Body of pancreas (tissue), 4 donors: ENCODE data around the gene SERPINE3. TPM values are rescaled to one million over a fixed set of nuclear protein-coding genes. Genes with fewer than 3 reads are reported as not detected.

Experiments used
- ATAC-seq: fragments of 150-250 bp; one replicate; pipeline ENCODE4 v1.9.1; 2016
- DNase-seq, 4 donors: peaks; one replicate each; pipeline ENCODE4 v3.0.0-alpha.2; 2019
- H3K27ac ChIP-seq, 4 donors: fragments of 200-600 bp; sonication (generic); 1 replicate in 3 of 4; 2 replicates in 1 of 4; pipeline versions ENCODE4 v1.5.1 to v1.6.1; 2016 to 2019; ENCODE audit warnings: mild to moderate bottlenecking in 1 of 4, mixed read lengths in 1 of 4, moderate library complexity in 1 of 4
- H3K27me3 ChIP-seq, 2 donors: fragments of 200-600 bp; sonication (generic); one replicate each; pipeline ENCODE4 v1.6.0; 2016; ENCODE audit warnings: mild to moderate bottlenecking in 1 of 2
- H3K36me3 ChIP-seq, 2 donors: fragments of 200-600 bp; sonication (generic); replicated peaks in 1 of 2; 2 replicates each; pipeline ENCODE4 v1.5.1; 2016; ENCODE audit warnings: low read depth in 2 of 2; ENCODE audit not compliant: insufficient read depth in 1 of 2
- H3K4me1 ChIP-seq: fragments of 200-600 bp; sonication (generic); one replicate; pipeline ENCODE4 v1.6.0; 2016
- H3K4me3 ChIP-seq, 2 donors: fragments of 200-600 bp; sonication (generic); 1 replicate in 1 of 2; 2 replicates in 1 of 2; pipeline ENCODE4 v1.5.1; 2016 to 2019
- H3K9me3 ChIP-seq, 3 donors: fragments of 200-600 bp; sonication (generic); 1 replicate in 2 of 3; 2 replicates in 1 of 3; pipeline ENCODE4 v1.5.1; 2016
- CTCF ChIP-seq, 7 experiments: fragments of 450-650 bp in 4 of 7; fragments of 200-600 bp in 3 of 7; sonication (generic) in 3 of 7; IDR thresholded peaks; one replicate each; pipeline ENCODE4 v1.5.1; 2016 to 2019; ENCODE audit warnings: antibody characterized with exemption in 7 of 7
- POLR2A ChIP-seq, 3 donors: fragments of 450-650 bp; IDR thresholded peaks; one replicate each; pipeline ENCODE4 v1.6.1; 2016; ENCODE audit warnings: antibody characterized with exemption in 3 of 3, mild to moderate bottlenecking in 2 of 3
- WGBS, 2 donors: methylation state at CpG; one replicate each; pipeline ENCODE4 v1.1.5; 2017; 5-methylcytosine and 5-hydroxymethylcytosine counted together
- intact Hi-C: fragments of 100-400 bp; cut with DNase I; formaldehyde crosslinking; loops from one replicate; pipeline ENCODE4 v1.15.1; 2023
- total RNA-seq, 2 donors: library from RNA; depleted of rRNA; stranded (reverse); fragments of >200 nt; gene quantifications; one replicate each; pipeline ENCODE4 v1.1.0, GENCODE V29; 2016

Gene SERPINE3
- total RNA-seq, 2 donors from 2014 or later, result not detected

- Histone ChIP-seq H3K27me3 (no peaks in the 10 kb centered on the region), H3K4me1 (no peaks in the 10 kb centered on the region), H3K36me3 (no peaks in the 10 kb centered on the region), H3K27ac (no peak overlapping the region), H3K9me3 (no peaks in the 10 kb centered on the region), H3K4me3 (no peak overlapping the region)
- WGBS, 2 donors, result 89 to 97% methylated on average over 3 of the region's 3 CpGs
- intact Hi-C loops, result no loop called here
- ATAC-seq (no peak), DNase-seq (no peak)
- TF ChIP-seq POLR2A (IDR thresholded peaks at IDR 0.05), result no peak
- no peak for TF ChIP-seq CTCF (IDR thresholded peaks at IDR 0.05)
These were observed 9.9 kb upstream of the SERPINE3 start for GRCh38 chr13:51329606-51330005.

GRCh38 chr13:51330791-51331190, 8.7 kb upstream of the SERPINE3 start:
- H3K9me3 ChIP-seq, result no peaks in the 10 kb centered on the region
- DNase-seq (no peak), ATAC-seq (no peak)
- intact Hi-C loops, result no loop called here
- H3K36me3 ChIP-seq, result no peaks in the 10 kb centered on the region
- no peak overlapping the region for H3K27ac ChIP-seq
- H3K4me3 ChIP-seq, result no peak overlapping the region
- no peaks in the 10 kb centered on the region for H3K4me1 ChIP-seq
- TF ChIP-seq CTCF (IDR thresholded peaks at IDR 0.05) (no peak), POLR2A (IDR thresholded peaks at IDR 0.05) (no peak)
- H3K27me3 ChIP-seq, result no peaks in the 10 kb centered on the region
- WGBS, 2 donors, result 92 to 95% methylated on average over 3 of the region's 3 CpGs

- intact Hi-C loops, result no loop called here
- Histone ChIP-seq H3K36me3 (no peaks in the 10 kb centered on the region), H3K4me3 (no peak overlapping the region), H3K9me3 (no peaks in the 10 kb centered on the region), H3K4me1 (peaks cover under 1% of the 10 kb centered on the region), H3K27me3 (no peaks in the 10 kb centered on the region), H3K27ac (no peak overlapping the region)
- WGBS, 2 donors, result 82 to 87% methylated on average over 3 to 6 of the region's 6 CpGs
- DNase-seq (no peak), ATAC-seq (no peak)
- TF ChIP-seq CTCF (IDR thresholded peaks at IDR 0.05), result no peak
- no peak for TF ChIP-seq POLR2A (IDR thresholded peaks at IDR 0.05)
These were observed 8.1 kb upstream of the SERPINE3 start for GRCh38 chr13:51331354-51331861.

- H3K27me3 ChIP-seq, result no peaks in the 10 kb centered on the region
- peaks cover 9% of the 10 kb centered on the region for H3K4me1 ChIP-seq
- DNase-seq (no peak), ATAC-seq (no peak)
- 77 to 100% methylated on average over 2 of the region's 2 CpGs for WGBS, 2 donors
- no peaks in the 10 kb centered on the region for H3K9me3 ChIP-seq
- no peaks in the 10 kb centered on the region for H3K36me3 ChIP-seq
- no peak overlapping the region for H3K4me3 ChIP-seq
- no peak overlapping the region for H3K27ac ChIP-seq
- intact Hi-C loops, result no loop called here
- no peak for TF ChIP-seq POLR2A (IDR thresholded peaks at IDR 0.05)
- no peak for TF ChIP-seq CTCF (IDR thresholded peaks at IDR 0.05)
These were observed 6.7 kb upstream of the SERPINE3 start for GRCh38 chr13:51332566-51333361.

GRCh38 chr13:51333421-51333820, 6.1 kb upstream of the SERPINE3 start:
- ATAC-seq, result no peak
- intact Hi-C loops, result no loop called here
- Histone ChIP-seq H3K36me3 (no peaks in the 10 kb centered on the region), H3K9me3 (no peaks in the 10 kb centered on the region), H3K27me3 (no peaks in the 10 kb centered on the region), H3K4me3 (no peak overlapping the region), H3K27ac (no peak overlapping the region), H3K4me1 (peaks cover 9% of the 10 kb centered on the region)
- DNase-seq, result no peak
- TF ChIP-seq CTCF (IDR thresholded peaks at IDR 0.05), result no peak
- TF ChIP-seq POLR2A (IDR thresholded peaks at IDR 0.05), result no peak
